NB4 (cell line): ENCODE data around the gene ABTB2.

Experiments
- DNase-seq: peaks from one replicate; pipeline ENCODE4 v3.0.0; 2010; ENCODE audit warnings: low read depth
- H3K4me3 ChIP-seq: one replicate; pipeline ENCODE4 v1.5.1; 2011; ENCODE audit warnings: mild to moderate bottlenecking, low read depth, low read length, moderate library complexity
- CTCF ChIP-seq: IDR thresholded peaks from one replicate; pipeline ENCODE4 v1.5.1; 2012; ENCODE audit warnings: low read depth, low read length
- MAX ChIP-seq: IDR thresholded peaks from 2 replicates; pipeline ENCODE4 v1.6.1; 2011; ENCODE audit warnings: low read depth, low read length
- MYC ChIP-seq: IDR thresholded peaks from 2 replicates; pipeline ENCODE4 v1.6.1; 2011; ENCODE audit warnings: low read depth, low read length
- POLR2A ChIP-seq: IDR thresholded peaks from 2 replicates; pipeline ENCODE4 v1.6.1; 2011; ENCODE audit warnings: mild to moderate bottlenecking; ENCODE audit not compliant: insufficient read length; ENCODE audit errors: extremely low read depth

The ABTB2 gene

GRCh38 chr11:34331329-34331728 lies 26.5 kb downstream of the ABTB2 start:
- no peak overlapping the region for H3K4me3 ChIP-seq
- TF ChIP-seq MYC (no peak), POLR2A (no peak), MAX (no peak), CTCF (no peak)
- no peak for DNase-seq

- TF ChIP-seq MYC: no peak
- no peak for TF ChIP-seq POLR2A
- DNase-seq: no peak
- H3K4me3 ChIP-seq: no peak overlapping the region
These were observed 27.2 kb downstream of the ABTB2 start for GRCh38 chr11:34330653-34331052.

- TF ChIP-seq MAX: no peak
- no peak for TF ChIP-seq CTCF
- H3K4me3 ChIP-seq: no peak overlapping the region
- DNase-seq: no peak
These were observed 27.9 kb downstream of the ABTB2 start for GRCh38 chr11:34329876-34330275.

GRCh38 chr11:34328632-34328910 lies 29.2 kb downstream of the ABTB2 start:
- TF ChIP-seq CTCF (no peak), MAX (no peak), POLR2A (no peak), MYC (no peak)

GRCh38 chr11:34327804-34328631 lies 29.8 kb downstream of the ABTB2 start:
- DNase-seq: no peak
- H3K4me3 ChIP-seq: no peak overlapping the region
- TF ChIP-seq MAX: no peak
- no peak for TF ChIP-seq POLR2A
- no peak for TF ChIP-seq CTCF
- TF ChIP-seq MYC: no peak

More at GRCh38 chr11:34328632-34328910, 29.2 kb downstream of the ABTB2 start:
- DNase-seq: no peak
- H3K4me3 ChIP-seq: no peak overlapping the region

GRCh38 chr11:34324466-34324865 lies 33.3 kb downstream of the ABTB2 start:
- DNase-seq: no peak
- no peak for TF ChIP-seq MYC
- TF ChIP-seq MAX: no peak
- no peak for TF ChIP-seq POLR2A
- TF ChIP-seq CTCF: no peak
- no peak overlapping the region for H3K4me3 ChIP-seq
